SK-N-SH treated with all-trans-retinoic acid at 6 μM for 48 hours (cell line): ENCODE measurements around the gene USP40.

Experiments
- ATAC-seq: fragments of 200-7000 bp; cut with Tn5 transposase; 3 replicates; pipeline ENCODE4 v1.9.1; 2020; ENCODE audit warnings: mild to moderate bottlenecking, moderate library complexity
- BACH2 ChIP-seq: fragments of 250-450 bp; sonication (Bioruptor Pico); IDR thresholded peaks from 2 replicates; pipeline ENCODE4 v1.9.0; 2021; ENCODE audit warnings: mild to moderate bottlenecking, borderline replicate concordance
- CSDC2 ChIP-seq: fragments of 250-450 bp; sonication (Bioruptor Pico); IDR thresholded peaks from 2 replicates; pipeline ENCODE4 v1.5.0; 2020; ENCODE audit warnings: mild to moderate bottlenecking, moderate library complexity
- ESRRG ChIP-seq: fragments of 250-450 bp; sonication (Bioruptor Pico); IDR thresholded peaks from 2 replicates; pipeline ENCODE4 v1.6.1; 2021; ENCODE audit warnings: mild to moderate bottlenecking
- GLIS3 ChIP-seq: fragments of 250-450 bp; sonication (Bioruptor Pico); IDR thresholded peaks from 2 replicates; pipeline ENCODE4 v1.5.0; 2020; ENCODE audit warnings: mild to moderate bottlenecking, moderate library complexity
- ISL1 ChIP-seq: fragments of 250-450 bp; sonication (Bioruptor Pico); IDR thresholded peaks from 2 replicates; pipeline ENCODE4 v2.1.2; 2022; ENCODE audit warnings: mild to moderate bottlenecking, moderate library complexity
- OSR1 ChIP-seq: fragments of 250-450 bp; sonication (Bioruptor Pico); IDR thresholded peaks from 2 replicates; pipeline ENCODE4 v1.8.0; 2022; ENCODE audit warnings: moderate library complexity, mild to moderate bottlenecking, inconsistent platforms
- POU6F1 ChIP-seq: fragments of 250-450 bp; sonication (Bioruptor Pico); IDR thresholded peaks from 2 replicates; pipeline ENCODE4 v1.8.0; 2021; ENCODE audit warnings: low read depth, mild to moderate bottlenecking, moderate library complexity, borderline replicate concordance
- PPARA ChIP-seq: fragments of 250-450 bp; sonication (Bioruptor Pico); IDR thresholded peaks from 2 replicates; pipeline ENCODE4 v1.5.0; 2020; ENCODE audit warnings: mild to moderate bottlenecking, borderline replicate concordance
- SNAI2 ChIP-seq: fragments of 250-450 bp; sonication (Bioruptor Pico); IDR thresholded peaks from 2 replicates; pipeline ENCODE4 v1.5.0; 2020; ENCODE audit warnings: mild to moderate bottlenecking, moderate library complexity
- TCF4 ChIP-seq: fragments of 250-450 bp; sonication (Bioruptor Pico); IDR thresholded peaks from 2 replicates; pipeline ENCODE4 v1.8.0; 2021; ENCODE audit warnings: mild to moderate bottlenecking, moderate library complexity, borderline replicate concordance
- ZFP3 ChIP-seq: fragments of 250-450 bp; sonication (Bioruptor Pico); IDR thresholded peaks from 2 replicates; pipeline ENCODE4 v1.5.0; 2020; ENCODE audit warnings: mild to moderate bottlenecking, moderate library complexity
- ZFP30 ChIP-seq: fragments of 450-650 bp; formaldehyde crosslinking; IDR thresholded peaks from 2 replicates; pipeline ENCODE4 v1.5.0; 2022; ENCODE audit warnings: mild to moderate bottlenecking, moderate library complexity
- ZNF565 ChIP-seq: fragments of 450-650 bp; formaldehyde crosslinking; conservative IDR thresholded peaks from 2 replicates; pipeline ENCODE4 v1.5.0; 2020; ENCODE audit warnings: low read depth, mild to moderate bottlenecking, moderate library complexity
- ZNF70 ChIP-seq: fragments of 450-650 bp; formaldehyde crosslinking; IDR thresholded peaks from 2 replicates; pipeline ENCODE4 v1.5.0; 2020; ENCODE audit warnings: mild to moderate bottlenecking, moderate library complexity
- ZNF8 ChIP-seq: fragments of 450-650 bp; formaldehyde crosslinking; IDR thresholded peaks from 2 replicates; pipeline ENCODE4 v1.5.0; 2020; ENCODE audit warnings: mild to moderate bottlenecking, moderate library complexity
- TF ChIP-seq, protein P1 (sequence below): fragments of 250-450 bp; sonication (Bioruptor Pico); IDR thresholded peaks from 2 replicates; pipeline ENCODE4 v1.8.0; 2020; ENCODE audit warnings: mild to moderate bottlenecking, moderate library complexity, borderline replicate concordance
- TF ChIP-seq, protein P2 (sequence below): fragments of 250-450 bp; sonication (Bioruptor Pico); IDR thresholded peaks from 2 replicates; pipeline ENCODE4 v1.5.1; 2021; ENCODE audit warnings: mild to moderate bottlenecking, moderate library complexity
- TF ChIP-seq, protein P3 (sequence below): fragments of 250-450 bp; sonication (Bioruptor Pico); IDR thresholded peaks from 2 replicates; pipeline ENCODE4 v1.5.0; 2020; ENCODE audit warnings: mild to moderate bottlenecking, moderate library complexity

Gene USP40

GRCh38 chr2:233479616-233480489 is 86.7 kb downstream of the USP40 start (continued):
- TF ChIP-seq, protein P1, sequence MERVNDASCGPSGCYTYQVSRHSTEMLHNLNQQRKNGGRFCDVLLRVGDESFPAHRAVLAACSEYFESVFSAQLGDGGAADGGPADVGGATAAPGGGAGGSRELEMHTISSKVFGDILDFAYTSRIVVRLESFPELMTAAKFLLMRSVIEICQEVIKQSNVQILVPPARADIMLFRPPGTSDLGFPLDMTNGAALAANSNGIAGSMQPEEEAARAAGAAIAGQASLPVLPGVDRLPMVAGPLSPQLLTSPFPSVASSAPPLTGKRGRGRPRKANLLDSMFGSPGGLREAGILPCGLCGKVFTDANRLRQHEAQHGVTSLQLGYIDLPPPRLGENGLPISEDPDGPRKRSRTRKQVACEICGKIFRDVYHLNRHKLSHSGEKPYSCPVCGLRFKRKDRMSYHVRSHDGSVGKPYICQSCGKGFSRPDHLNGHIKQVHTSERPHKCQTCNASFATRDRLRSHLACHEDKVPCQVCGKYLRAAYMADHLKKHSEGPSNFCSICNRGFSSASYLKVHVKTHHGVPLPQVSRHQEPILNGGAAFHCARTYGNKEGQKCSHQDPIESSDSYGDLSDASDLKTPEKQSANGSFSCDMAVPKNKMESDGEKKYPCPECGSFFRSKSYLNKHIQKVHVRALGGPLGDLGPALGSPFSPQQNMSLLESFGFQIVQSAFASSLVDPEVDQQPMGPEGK, result no peak
- no peak for TF ChIP-seq OSR1 (CRISPR knock-in tag)
- TF ChIP-seq, protein P2, sequence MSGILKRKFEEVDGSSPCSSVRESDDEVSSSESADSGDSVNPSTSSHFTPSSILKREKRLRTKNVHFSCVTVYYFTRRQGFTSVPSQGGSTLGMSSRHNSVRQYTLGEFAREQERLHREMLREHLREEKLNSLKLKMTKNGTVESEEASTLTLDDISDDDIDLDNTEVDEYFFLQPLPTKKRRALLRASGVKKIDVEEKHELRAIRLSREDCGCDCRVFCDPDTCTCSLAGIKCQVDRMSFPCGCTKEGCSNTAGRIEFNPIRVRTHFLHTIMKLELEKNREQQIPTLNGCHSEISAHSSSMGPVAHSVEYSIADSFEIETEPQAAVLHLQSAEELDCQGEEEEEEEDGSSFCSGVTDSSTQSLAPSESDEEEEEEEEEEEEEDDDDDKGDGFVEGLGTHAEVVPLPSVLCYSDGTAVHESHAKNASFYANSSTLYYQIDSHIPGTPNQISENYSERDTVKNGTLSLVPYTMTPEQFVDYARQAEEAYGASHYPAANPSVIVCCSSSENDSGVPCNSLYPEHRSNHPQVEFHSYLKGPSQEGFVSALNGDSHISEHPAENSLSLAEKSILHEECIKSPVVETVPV (CRISPR knock-in tag), result no peak
- TF ChIP-seq, all 23 proteins: peak for 0

DNA sequence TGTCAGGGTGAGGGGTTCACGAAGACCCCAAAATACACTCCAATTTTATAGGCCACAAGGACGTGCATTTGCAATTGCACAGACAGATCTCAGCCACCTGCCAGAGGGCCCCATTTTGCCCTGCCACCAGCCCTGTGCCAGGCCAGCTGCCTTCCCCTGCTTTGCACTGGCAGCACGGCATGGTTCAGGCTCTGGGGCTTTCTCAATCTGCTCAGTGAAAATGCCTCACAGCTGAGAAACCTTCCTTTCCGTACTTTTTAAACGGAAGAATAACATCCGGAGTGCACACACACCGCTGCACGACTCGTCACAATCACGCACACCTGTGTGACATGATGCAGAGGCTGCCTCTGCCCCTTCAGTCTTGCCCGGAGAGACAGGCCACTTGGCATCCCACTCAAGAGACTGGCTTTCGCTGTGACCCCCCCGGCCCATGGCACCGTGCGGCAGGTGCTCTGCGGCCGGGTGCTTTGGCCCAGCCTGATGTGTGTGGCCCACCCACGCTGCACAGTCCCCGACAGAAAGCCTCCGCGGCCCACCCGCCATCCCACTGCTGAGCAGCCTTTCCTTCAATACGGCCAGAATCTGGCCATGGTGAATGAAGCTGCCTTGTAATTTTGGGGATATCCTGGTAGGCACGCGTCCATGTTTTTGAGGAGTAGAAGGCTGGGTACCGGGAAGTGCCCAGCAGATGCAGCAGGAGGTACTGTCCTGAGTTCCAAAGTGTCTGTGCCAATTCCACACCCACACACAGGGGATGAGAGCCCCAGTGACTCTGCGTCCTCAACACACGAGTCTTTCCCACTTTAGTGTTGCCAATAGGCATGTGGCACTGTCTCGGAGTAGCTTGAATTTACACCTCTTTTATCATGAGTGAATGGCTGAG is 88.8 kb downstream of the USP40 start:
- no peak for ATAC-seq
- TF ChIP-seq ZNF565 (no peak), ZFP3 (no peak), ESRRG (CRISPR knock-in tag) (no peak), ZNF8 (no peak), OSR1 (CRISPR knock-in tag) (no peak), SNAI2 (CRISPR knock-in tag) (no peak), BACH2 (no peak), TCF4 (no peak), POU6F1 (CRISPR knock-in tag) (no peak), PPARA (CRISPR knock-in tag) (no peak), CSDC2 (no peak), ISL1 (CRISPR knock-in tag) (no peak), GLIS3 (no peak), ZNF70 (CRISPR knock-in tag) (no peak), ZFP30 (CRISPR knock-in tag) (no peak)
- TF ChIP-seq, protein P3, sequence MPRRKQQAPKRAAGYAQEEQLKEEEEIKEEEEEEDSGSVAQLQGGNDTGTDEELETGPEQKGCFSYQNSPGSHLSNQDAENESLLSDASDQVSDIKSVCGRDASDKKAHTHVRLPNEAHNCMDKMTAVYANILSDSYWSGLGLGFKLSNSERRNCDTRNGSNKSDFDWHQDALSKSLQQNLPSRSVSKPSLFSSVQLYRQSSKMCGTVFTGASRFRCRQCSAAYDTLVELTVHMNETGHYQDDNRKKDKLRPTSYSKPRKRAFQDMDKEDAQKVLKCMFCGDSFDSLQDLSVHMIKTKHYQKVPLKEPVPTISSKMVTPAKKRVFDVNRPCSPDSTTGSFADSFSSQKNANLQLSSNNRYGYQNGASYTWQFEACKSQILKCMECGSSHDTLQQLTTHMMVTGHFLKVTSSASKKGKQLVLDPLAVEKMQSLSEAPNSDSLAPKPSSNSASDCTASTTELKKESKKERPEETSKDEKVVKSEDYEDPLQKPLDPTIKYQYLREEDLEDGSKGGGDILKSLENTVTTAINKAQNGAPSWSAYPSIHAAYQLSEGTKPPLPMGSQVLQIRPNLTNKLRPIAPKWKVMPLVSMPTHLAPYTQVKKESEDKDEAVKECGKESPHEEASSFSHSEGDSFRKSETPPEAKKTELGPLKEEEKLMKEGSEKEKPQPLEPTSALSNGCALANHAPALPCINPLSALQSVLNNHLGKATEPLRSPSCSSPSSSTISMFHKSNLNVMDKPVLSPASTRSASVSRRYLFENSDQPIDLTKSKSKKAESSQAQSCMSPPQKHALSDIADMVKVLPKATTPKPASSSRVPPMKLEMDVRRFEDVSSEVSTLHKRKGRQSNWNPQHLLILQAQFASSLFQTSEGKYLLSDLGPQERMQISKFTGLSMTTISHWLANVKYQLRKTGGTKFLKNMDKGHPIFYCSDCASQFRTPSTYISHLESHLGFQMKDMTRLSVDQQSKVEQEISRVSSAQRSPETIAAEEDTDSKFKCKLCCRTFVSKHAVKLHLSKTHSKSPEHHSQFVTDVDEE (CRISPR knock-in tag), result no peak
- TF ChIP-seq, protein P1, result no peak
- TF ChIP-seq, protein P2 (CRISPR knock-in tag), result no peak
